Activated CD8-positive, alpha-beta memory T cell treated with anti-CD3 and anti-CD28 coated beads, Interleukin-2, amount 10 ng/mL, durations not matched to agents 7 days and 5 days (primary cell): ENCODE data around the gene CSF1R. TPM values are rescaled to one million over a fixed set of nuclear protein-coding genes. Genes with fewer than 3 reads are reported as not detected.

Experiments used
- ATAC-seq: fragments of 150-1000 bp; cut with Tn5 transposase; one replicate; pipeline ENCODE4 v1.10.0; 2021; ENCODE audit warnings: moderate library complexity
- CTCF ChIA-PET: fragments of 350-600 bp; sonication (Branson Sonifier 250); formaldehyde crosslinking; loops from one replicate; lab custom pipeline; 2021; ENCODE audit warnings: antibody characterized with exemption; lab: Charles Lee
- DNase-seq: peaks from one replicate; pipeline ENCODE4 v3.0.0-alpha.2; 2020
- H3K27ac Mint-ChIP-seq: one replicate; pipeline ENCODE4 v1.8.0; 2021; ENCODE audit warnings: mild to moderate bottlenecking, mixed read lengths
- H3K27me3 Mint-ChIP-seq: one replicate; pipeline ENCODE4 v1.8.0; 2021; ENCODE audit warnings: mixed read lengths
- H3K36me3 Mint-ChIP-seq: one replicate; pipeline ENCODE4 v1.8.0; 2021; ENCODE audit warnings: mild to moderate bottlenecking, mixed read lengths
- H3K4me1 Mint-ChIP-seq: one replicate; pipeline ENCODE4 v1.8.0; 2021; ENCODE audit warnings: mixed read lengths
- H3K4me3 Mint-ChIP-seq: one replicate; pipeline ENCODE4 v1.8.0; 2021; ENCODE audit warnings: mild to moderate bottlenecking, moderate library complexity, mixed read lengths
- H3K9me3 Mint-ChIP-seq: one replicate; pipeline ENCODE4 v1.8.0; 2022; ENCODE audit warnings: low read depth, mixed read lengths
- total RNA-seq, 2 experiments: library from RNA; stranded (reverse); gene quantifications; one replicate each; pipeline ENCODE4 v1.2.3, GENCODE V29; 2021

CSF1R gene
- total RNA-seq, 2 experiments from 2014 or later, result 0.26 TPM; not detected in 1

DNA sequence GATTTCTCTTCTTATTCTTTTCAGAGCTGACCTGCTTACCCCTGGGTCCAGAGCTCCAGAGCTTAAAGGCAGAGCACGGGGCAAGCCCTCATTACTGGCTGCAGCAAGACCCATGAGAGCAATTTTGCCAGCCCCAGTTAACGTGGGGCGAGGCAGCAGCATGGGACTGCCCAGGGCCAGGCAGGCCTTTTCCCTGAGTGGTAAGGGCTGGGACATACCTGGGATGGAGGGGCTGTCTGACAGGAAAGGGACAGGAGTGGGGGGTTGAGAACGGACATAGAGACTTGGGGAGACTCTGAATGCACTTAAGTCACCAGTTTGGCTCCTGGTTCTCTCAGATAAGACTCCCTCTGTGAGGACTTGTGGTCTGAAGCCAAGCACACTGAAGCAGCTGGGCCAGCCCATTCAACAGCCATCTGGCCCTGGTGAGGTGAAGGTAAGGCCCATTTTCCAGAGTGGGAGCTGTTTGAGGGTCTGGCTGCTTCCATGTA, 59.6 kb downstream of the CSF1R start:
- peaks cover 9% of the 10 kb centered on the region for H3K4me1 Mint-ChIP-seq
- H3K4me3 Mint-ChIP-seq, result no peak overlapping the region
- no peaks in the 10 kb centered on the region for H3K27me3 Mint-ChIP-seq
- H3K9me3 Mint-ChIP-seq, result no peaks in the 10 kb centered on the region
- CTCF ChIA-PET, result no interaction called here
- H3K36me3 Mint-ChIP-seq, result peaks cover 50% of the 10 kb centered on the region
- DNase-seq, result no peak
- ATAC-seq, result no peak
- no peak overlapping the region for H3K27ac Mint-ChIP-seq

DNA sequence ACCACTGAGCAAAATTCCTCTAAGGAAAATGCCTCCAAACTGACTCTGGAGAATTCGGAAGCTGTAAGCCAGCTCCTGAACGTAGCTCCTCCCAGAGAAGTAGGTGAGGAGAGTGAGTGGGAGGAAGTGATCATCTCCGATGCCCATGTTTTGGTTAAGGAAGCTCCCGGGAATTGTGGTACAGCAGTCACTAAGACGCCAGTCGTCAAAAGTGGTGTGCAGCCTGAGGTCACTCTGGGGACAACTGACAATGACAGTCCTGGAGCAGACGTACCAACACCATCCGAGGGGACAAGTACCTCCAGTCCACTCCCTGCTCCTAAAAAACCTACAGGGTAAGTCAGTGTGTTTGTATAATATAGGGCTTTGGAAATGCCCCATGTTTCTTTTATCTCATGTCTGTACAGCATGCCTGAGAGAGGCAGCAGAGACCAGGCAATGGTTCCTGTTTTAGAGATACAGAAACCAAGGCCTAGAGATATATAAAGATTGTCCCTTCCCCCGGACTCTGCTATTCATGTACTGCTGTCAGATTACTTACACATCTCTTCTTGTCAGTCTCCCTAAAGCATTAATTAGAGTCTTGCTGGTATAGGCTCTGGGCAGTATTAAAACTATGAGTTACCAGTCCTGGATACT, 61.9 kb downstream of the CSF1R start:
- Mint-ChIP-seq H3K36me3 (peaks cover 53% of the 10 kb centered on the region), H3K27me3 (no peaks in the 10 kb centered on the region), H3K27ac (no peak overlapping the region), H3K4me3 (no peak overlapping the region), H3K4me1 (peaks cover 23% of the 10 kb centered on the region), H3K9me3 (no peaks in the 10 kb centered on the region)
- DNase-seq, result no peak
- no peak for ATAC-seq
- CTCF ChIA-PET, result interaction anchor here (1.1 kb wide), 1 partner anchor 196 kb away, joined by 3 read pairs; no protein-coding TSS in a partner anchor

- peaks cover 25% of the 10 kb centered on the region for H3K4me1 Mint-ChIP-seq
- no peak overlapping the region for H3K27ac Mint-ChIP-seq
- DNase-seq, result no peak
- no peak for ATAC-seq
- no peaks in the 10 kb centered on the region for H3K27me3 Mint-ChIP-seq
- peaks cover 60% of the 10 kb centered on the region for H3K36me3 Mint-ChIP-seq
- no peaks in the 10 kb centered on the region for H3K9me3 Mint-ChIP-seq
- CTCF ChIA-PET, result interaction anchor here (0.8 to 1.1 kb wide), 2 partner anchors 23 to 195 kb away, joined by 3 read pairs; partner anchors contain the start of genes HMGXB3 and TIGD6
- no peak overlapping the region for H3K4me3 Mint-ChIP-seq
Observed at GRCh38 chr5:150023136-150023535, 63.2 kb downstream of the CSF1R start.

DNA sequence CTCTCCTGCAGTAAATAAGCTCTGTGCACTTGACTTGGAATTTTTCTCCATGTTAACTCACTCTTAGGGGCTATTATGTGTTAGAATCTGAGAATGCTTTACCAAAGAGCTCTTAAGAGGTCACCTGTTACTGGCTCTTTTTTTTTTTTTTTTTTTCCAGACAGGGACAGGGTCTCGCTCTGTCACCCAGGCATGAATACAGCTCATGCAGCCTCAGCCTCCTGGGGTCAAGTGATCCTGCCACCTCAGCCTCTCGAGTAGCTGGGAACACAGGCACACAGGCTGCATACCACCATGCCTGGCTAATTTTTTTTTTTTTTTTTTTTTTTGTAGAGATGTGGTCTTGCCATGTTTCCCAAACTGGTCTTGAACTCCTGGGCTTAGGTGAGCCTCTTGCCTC, 63.7 kb downstream of the CSF1R start:
- ATAC-seq (no peak), DNase-seq (no peak)
- Mint-ChIP-seq H3K27ac (peak overlapping the region; percentile 34), H3K36me3 (peaks cover 59% of the 10 kb centered on the region), H3K27me3 (no peaks in the 10 kb centered on the region), H3K9me3 (no peaks in the 10 kb centered on the region), H3K4me3 (no peak overlapping the region), H3K4me1 (peaks cover 25% of the 10 kb centered on the region)
- CTCF ChIA-PET, result interaction anchor here (0.7 to 1.2 kb wide), 2 partner anchors 14 to 190 kb away, joined by 3 read pairs; no protein-coding TSS in a partner anchor

DNA sequence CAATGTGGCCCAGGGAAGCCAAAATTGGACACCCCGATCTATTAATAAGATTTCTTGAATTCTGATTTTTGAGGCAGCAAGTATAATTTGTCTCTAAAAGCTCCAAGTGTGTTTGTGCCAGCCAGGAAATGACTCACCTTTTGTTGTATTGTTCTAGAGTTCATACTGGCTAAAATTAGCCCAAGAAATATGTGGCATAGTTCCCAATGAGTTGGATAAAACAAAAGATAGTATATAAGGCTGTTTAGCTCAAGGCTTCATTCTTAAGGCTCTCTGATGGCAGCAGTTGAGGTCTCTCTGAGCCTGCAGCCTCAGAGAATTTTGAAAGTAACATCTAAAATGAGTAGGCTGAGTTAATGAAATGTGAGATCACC, 64.2 kb downstream of the CSF1R start:
- peak overlapping the region; percentile 27 for H3K27ac Mint-ChIP-seq
- ATAC-seq, result no peak
- peaks cover 25% of the 10 kb centered on the region for H3K4me1 Mint-ChIP-seq
- no peak overlapping the region for H3K4me3 Mint-ChIP-seq
- no peaks in the 10 kb centered on the region for H3K9me3 Mint-ChIP-seq
- DNase-seq, result no peak
- H3K36me3 Mint-ChIP-seq, result peaks cover 62% of the 10 kb centered on the region
- no peaks in the 10 kb centered on the region for H3K27me3 Mint-ChIP-seq
- CTCF ChIA-PET, result interaction anchor here (0.7 to 1.5 kb wide), 3 partner anchors 9 to 189 kb away, joined by 3 to 4 read pairs (median 3); no protein-coding TSS in a partner anchor

DNA sequence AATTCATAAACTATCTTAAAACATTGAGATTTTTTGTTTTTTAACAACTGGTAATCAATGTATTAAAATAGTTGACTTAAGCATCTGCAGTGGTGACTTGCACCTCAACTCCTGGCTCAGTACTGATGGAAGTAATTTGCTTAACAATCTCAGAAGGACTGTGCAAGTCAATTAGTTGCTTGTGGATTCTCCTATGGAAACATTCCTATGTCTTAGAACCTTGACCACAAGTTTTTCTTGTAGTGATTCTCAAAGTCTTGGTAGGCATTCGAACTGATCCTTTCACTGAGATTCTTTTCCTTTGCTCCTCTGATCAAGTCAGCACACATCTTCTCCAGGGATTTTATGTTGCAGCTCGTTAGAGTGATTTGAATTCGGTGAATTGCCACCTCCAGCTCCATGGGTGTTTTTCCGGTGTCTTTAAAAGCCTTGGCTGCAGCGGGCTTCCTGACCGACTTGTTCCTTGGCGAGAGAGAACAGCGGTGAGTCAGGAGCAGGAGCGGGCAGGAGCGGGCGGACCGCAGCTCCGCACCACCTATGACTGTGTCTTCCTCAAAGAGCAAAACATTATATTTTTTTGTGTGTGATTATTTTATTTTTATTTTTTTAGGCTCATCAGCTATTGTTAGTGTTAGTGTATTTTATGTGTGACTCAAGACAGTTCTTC, 64.7 kb downstream of the CSF1R start:
- H3K27ac Mint-ChIP-seq, result peak overlapping the region; percentile 27
- no peak overlapping the region for H3K4me3 Mint-ChIP-seq
- ATAC-seq (no peak), DNase-seq (no peak)
- H3K36me3 Mint-ChIP-seq, result peaks cover 62% of the 10 kb centered on the region
- CTCF ChIA-PET, result interaction anchor here (0.7 to 1.5 kb wide), 5 partner anchors 9 to 188 kb away, joined by 3 to 4 read pairs (median 3); no protein-coding TSS in a partner anchor
- no peaks in the 10 kb centered on the region for H3K27me3 Mint-ChIP-seq
- peaks cover 25% of the 10 kb centered on the region for H3K4me1 Mint-ChIP-seq
- H3K9me3 Mint-ChIP-seq, result no peaks in the 10 kb centered on the region

DNA sequence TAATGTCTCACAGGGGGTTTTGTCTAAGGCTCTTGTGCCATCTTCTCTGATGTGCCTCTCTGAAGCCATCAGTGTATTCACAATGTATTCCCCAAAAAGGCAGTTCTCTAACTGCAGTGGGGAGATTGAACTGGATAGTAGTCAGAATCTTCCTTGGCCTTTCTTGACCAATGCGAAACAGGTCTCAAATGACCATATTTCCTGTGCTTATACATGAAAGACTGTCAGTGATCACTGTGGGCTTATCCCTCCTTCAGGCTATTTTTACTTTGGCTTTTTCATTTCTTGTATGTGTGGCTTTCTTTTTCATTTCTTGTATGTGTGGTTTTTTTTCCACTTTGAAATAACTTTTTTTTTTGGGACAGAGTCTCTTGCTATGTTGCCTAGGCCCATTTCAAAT, 66.1 kb downstream of the CSF1R start:
- DNase-seq (no peak), ATAC-seq (no peak)
- Mint-ChIP-seq H3K9me3 (peaks cover 4% of the 10 kb centered on the region), H3K4me1 (peaks cover 25% of the 10 kb centered on the region), H3K27me3 (no peaks in the 10 kb centered on the region), H3K36me3 (peaks cover 66% of the 10 kb centered on the region), H3K4me3 (no peak overlapping the region), H3K27ac (peak overlapping the region; percentile 25)
- CTCF ChIA-PET, result interaction anchor here (1.1 to 1.2 kb wide), 2 partner anchors 28 to 186 kb away, joined by 3 read pairs; no protein-coding TSS in a partner anchor

DNA sequence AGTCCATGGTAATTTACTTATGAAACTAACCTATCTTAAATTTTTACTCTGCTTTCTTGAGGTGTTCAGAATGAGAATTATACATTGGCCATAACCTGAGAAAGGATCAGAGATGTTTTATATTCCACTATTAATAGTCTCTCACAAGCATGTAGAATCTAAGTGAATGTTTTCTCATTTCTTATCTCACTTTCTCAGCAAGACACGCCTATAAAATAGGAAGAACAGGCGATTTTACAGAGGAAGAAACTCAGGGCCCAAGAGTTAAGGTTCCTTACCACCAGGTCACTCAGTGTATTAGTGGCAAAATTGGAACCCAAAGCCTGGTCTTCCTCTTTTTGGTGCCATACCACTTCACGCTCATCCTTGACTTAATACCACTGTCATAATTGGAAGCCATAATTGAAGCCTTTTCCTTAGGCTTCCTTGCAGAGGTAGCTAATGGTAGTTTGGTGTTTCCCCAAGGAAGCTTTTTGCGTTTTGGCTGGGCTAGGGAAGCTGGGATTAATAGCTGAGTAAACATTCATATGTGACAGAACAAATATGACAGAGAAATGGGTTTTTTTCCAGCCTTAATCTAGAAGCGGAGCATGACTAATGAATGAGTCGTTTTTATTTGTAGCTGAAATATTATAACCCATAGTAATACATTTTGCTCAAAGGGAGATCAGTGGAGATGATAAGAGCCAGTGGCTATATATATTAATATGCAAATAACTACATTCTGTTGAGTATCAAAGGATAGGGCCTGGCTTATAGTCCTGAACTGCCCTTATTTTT, 68.9 kb downstream of the CSF1R start:
- CTCF ChIA-PET, result no interaction called here
- ATAC-seq (no peak), DNase-seq (no peak)
- Mint-ChIP-seq H3K27ac (no peak overlapping the region), H3K4me3 (no peak overlapping the region), H3K27me3 (no peaks in the 10 kb centered on the region), H3K36me3 (peaks cover 83% of the 10 kb centered on the region), H3K9me3 (peaks cover 4% of the 10 kb centered on the region), H3K4me1 (peaks cover 24% of the 10 kb centered on the region)

DNA sequence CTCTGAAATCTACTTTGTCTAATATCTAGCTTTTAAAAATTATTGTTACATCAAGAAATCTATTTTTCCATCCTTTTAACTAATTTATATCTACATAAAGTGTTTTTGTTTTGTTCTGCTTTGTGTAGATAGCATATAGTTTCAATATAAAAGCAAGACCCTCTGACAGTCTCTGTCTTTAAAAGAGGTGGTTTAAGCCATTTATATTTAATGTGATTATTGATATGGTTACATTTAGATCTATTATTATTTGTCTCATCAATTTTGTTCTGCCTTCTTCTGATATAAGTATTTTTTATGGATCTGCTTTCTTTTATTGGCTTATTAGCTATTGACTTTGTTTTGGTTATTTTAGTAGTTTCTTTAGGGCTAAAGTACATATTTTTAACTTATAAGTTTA, 69.8 kb downstream of the CSF1R start:
- ATAC-seq (no peak), DNase-seq (no peak)
- Mint-ChIP-seq H3K4me3 (no peak overlapping the region), H3K27ac (no peak overlapping the region), H3K9me3 (peaks cover 4% of the 10 kb centered on the region), H3K4me1 (peaks cover 15% of the 10 kb centered on the region), H3K36me3 (peaks cover 83% of the 10 kb centered on the region), H3K27me3 (no peaks in the 10 kb centered on the region)
- CTCF ChIA-PET, result interaction anchor here (1.2 kb wide), 1 partner anchor 12 kb away, joined by 3 read pairs; no protein-coding TSS in a partner anchor

DNA sequence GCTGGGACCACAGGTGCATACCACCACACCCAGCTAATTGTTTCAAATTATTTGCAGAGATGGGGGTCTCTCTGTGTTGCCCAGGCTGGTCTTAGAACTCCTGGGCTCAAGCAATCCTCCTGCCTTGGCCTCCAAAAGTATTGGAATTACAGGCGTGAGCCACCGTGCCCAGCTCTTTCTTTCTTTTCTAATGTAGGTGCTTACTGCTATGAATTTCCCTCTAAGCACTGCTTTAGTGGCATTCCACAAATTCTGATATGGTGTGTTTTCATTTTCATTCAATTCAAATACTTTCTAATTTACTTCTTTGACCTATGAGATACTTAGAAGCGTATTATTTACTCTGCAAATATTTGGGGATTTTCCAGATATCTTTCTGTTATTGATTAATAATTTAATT, 70.9 kb downstream of the CSF1R start:
- Mint-ChIP-seq H3K27ac (no peak overlapping the region), H3K9me3 (peaks cover 4% of the 10 kb centered on the region), H3K36me3 (peaks cover 89% of the 10 kb centered on the region), H3K4me3 (no peak overlapping the region), H3K4me1 (peaks cover 11% of the 10 kb centered on the region), H3K27me3 (no peaks in the 10 kb centered on the region)
- DNase-seq (no peak), ATAC-seq (no peak)
- CTCF ChIA-PET, result interaction anchor here (1.2 kb wide), 1 partner anchor 11 kb away, joined by 3 read pairs; no protein-coding TSS in a partner anchor

DNA sequence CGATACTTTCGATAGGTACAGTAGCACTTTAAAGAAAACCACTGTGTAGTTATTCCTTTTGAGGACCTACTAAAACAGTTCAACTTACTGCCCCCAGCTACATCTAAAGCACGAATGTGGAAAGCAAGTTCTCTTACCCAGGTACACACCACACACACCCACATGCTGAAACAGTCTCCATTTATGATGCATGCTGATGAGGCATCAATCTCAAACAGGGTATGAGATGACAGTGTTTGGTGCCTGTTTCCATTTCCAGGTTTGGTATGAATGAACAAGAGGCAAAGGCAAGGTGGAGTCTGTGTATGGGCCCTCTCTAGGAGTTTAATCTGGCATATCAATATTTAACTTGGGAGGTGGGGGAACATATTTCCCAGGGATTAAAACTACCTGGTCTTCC, 71.9 kb downstream of the CSF1R start:
- Mint-ChIP-seq H3K4me3 (no peak overlapping the region), H3K27me3 (no peaks in the 10 kb centered on the region), H3K27ac (no peak overlapping the region), H3K4me1 (peaks cover 5% of the 10 kb centered on the region), H3K9me3 (peaks cover 4% of the 10 kb centered on the region), H3K36me3 (peaks cover 88% of the 10 kb centered on the region)
- DNase-seq (no peak), ATAC-seq (no peak)
- CTCF ChIA-PET, result no interaction called here

DNA sequence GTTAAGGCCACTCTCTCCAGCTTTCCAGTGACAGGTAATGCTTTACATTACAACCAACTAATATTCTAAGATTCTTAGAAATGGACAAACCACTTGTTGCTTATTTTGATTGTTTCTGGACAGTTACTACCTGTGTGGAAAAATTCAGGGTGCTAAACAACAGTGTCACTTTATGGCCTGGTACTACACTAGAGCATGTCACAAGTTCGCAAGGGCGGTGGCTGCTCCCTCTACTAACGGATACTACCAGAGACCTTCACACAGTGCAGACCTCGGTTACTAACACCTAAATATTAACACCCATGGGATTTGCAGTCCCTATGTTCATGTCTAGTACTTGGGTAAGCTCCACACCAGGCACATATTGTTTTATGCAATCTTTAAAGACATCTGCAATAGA, 72.4 kb downstream of the CSF1R start:
- H3K9me3 Mint-ChIP-seq, result peaks cover 4% of the 10 kb centered on the region
- DNase-seq (no peak), ATAC-seq (no peak)
- H3K27me3 Mint-ChIP-seq, result no peaks in the 10 kb centered on the region
- CTCF ChIA-PET, result no interaction called here
- no peak overlapping the region for H3K4me3 Mint-ChIP-seq
- H3K27ac Mint-ChIP-seq, result no peak overlapping the region
- H3K4me1 Mint-ChIP-seq, result peaks cover 6% of the 10 kb centered on the region
- peaks cover 85% of the 10 kb centered on the region for H3K36me3 Mint-ChIP-seq
